ENCODE measurements around the gene ZNF512B.
"Not testable (repeated sequence)": the region's sequence is repeated elsewhere in the genome, so short reads cannot be mapped to it uniquely, and the experiment has no call there.

ZNF512B gene

DNA sequence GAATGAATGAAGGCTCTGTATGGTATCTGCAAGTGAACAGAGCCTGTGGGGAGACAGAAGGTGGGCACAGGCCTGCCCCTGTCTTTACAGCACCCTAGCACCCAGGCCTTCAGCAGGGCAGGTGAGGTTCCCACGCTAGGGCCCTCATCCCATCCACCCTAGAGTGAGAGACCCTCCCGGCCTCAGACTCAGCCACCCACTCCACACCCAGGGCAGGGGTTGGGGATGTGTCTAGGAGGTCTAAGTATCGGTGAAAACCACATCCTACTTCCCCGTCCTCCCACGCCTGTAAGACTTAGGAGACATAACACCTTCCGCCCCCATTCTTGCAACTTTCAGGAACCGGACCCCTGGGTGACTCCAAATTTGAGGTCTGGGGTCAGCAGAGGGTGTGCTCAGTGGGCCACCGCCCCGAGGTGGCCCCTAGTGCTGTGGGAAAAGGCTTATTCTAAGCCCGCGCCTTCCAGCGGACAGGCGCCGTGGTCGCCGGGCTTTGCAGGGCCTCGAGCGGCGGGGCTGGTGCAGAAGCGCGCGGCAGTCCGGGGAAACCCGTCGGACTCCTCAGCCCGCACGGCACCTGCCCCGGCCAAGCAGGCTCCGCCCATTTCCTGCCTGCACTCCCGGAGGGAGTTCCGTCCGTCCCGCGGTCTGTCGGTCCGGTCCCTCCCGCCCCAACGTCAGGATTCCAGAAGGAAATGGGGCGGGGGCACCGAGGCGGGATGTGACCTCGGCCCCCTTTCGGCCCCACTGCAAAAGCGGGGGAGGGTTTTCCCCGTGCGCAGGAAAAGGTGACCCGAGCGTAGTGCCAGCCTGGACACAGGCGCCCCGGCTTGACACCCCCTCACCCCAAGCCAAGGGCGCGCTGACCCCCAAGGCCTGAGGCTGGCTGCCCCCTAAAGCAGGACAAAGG lies 8.8 kb upstream of the ZNF512B start:
- DNase-seq (ENCODE audit: low read depth): no peak

DNA sequence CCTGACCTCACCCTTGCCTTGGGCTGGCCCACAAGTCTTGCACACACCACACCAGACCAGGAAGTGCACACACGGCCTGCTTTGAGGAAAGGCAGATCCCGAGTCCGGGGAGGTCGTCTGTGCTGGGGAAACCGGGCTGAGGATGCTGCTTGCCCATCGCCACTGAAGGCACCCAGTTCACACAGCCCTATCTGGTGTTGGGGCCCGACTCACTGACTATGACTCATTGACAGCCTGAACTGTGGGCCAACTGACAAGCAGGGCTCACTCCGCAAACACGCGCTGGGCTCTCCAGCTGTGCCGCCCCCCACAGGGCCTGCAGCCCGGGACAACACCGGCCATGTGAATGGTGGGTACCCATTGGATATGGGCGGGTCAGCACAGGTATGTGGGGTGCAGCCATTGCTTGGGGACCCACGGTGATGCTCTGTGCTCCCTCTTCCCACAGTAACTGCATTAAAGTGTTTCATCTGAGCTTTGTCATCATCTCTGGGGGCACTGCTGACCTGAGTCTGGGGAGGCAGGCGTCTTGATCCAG lies 8.1 kb upstream of the ZNF512B start:
- DNase-seq (ENCODE audit: low read depth): peak; percentile 51

DNA sequence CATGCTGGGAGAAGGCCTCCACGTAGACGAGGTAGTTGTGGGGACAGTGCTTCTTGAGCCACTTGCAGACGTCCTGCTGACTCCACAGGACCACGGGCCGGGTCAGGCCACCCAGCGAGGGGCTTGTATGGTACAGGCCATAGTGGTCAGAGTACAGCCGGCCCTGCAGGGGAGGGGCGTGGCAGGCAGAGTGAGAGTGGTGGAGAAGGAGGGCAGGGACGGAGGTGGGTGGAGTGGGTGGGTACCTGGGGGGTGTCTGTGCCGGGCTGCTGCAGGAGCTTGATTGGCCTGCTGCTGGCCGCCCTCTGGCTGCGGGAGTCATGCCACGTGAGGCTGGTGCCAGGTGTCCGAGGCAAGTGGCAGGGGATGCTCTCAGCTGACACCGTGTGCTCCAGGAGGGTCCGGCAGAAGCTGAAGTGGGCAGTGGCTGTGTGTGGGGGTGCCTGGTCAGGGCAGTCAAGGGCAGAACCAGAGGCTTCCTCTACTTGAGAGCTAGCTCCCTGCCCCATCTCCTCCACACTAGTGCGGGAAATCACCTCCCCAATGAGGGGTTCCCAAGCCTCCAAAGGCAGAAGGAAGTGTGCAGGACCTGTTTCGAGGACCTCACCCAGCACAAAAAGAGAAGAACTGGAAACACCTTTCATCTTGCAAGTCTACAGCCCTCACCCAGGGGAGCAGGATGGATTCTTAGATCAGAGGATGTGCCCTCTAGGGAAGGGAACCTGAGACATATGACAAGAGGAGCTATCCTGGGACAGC lies 7.4 kb upstream of the ZNF512B start:
- DNase-seq (ENCODE audit: low read depth): no peak

DNA sequence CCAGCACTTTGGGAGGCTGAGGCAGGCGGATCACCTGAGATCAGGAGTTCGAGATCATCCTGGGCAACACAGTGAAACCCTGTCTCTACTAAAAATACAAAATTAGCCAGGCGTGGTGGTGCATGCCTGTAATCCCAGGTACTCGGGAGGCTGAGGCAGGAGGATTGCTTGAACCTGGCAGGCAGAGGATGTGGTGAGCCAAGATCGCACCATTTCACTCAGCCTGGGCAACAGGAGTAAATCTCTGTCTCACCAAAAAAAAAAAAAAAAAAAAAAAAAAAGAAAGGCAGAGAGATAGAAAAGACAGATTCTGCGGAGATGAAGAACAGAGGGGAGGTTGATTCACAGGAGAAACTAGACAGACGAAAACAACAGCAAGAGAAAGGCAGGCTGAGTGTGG lies 6.8 kb upstream of the ZNF512B start:
- not testable (repeated sequence) for DNase-seq (ENCODE audit: low read depth)

DNA sequence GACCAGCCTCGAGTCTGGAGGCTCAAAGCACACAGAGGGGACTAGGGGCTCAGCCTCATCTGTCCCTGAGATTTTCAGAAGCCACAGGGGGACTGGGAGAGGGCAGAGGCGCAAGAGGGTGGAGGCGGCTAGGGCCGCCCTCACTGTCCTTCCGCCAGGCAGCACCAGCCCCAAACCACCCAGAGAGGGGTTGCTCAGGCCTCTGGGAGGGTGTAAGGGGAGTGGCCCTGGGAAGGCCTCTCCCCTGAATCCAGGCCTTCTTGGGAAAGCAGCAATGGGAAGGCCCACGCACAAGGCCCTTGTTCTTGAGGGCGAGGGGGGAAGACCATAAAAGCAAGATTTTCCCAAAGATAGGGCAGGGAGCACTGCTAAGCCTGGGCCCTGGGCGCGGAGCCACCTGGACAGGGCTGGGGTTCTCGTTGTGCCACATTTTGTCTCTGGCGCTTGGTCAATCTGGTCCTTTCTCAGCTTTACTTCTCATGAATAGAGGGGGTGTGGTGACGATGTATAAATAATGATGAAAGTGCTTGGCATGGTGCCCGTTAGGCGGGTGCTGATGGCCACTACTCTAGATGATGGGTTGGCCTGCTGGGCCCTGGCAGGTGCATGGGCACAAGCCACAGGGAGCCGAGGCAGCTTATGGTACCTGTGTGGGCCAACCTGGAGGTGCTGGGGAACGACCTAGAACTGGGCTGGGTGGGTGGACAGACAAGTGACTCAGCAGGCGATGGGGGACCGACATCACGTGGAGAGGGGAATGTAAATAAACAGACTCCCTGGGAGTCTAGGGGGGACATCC lies 4.9 kb upstream of the ZNF512B start:
- no peak for DNase-seq (ENCODE audit: low read depth)

DNA sequence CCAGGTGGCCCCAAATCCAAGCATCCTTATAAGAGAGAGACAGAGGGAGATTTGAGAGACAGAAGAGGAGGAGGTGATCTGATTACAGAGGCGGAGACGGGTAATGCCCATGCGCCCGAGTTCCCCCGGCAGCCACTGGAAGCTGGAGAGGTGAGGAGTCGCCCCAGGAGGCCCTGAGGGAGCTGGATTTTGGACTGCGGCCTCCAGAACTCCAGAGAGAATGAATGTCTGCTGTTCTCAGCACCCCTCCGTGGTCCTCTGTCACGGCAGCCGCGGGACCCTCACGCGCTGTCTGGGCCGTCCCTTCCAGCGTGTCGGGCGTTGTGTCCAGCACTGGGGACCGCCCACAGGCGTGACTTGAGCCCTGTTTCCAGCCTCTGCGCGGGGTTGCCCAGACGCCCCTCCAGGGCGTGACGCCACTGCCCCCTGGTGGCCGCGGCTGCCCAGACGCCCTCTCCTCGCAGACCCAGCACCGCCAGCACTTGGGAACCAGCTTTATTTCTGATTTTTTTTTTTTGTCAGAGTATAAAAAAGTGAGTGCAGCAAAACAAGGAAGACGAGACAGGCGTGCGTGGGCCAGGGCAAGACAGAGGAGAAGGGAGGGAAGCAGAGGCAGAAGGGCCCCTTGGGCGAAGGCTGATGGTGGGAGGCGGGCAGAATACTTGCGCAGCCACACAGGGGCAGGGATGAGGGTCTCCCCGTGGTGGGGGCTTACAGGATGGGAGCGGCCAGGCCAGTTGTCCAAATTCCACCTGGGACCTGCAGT lies 4.1 kb upstream of the ZNF512B start:
- peak; percentile 59 for DNase-seq (ENCODE audit: low read depth)

DNA sequence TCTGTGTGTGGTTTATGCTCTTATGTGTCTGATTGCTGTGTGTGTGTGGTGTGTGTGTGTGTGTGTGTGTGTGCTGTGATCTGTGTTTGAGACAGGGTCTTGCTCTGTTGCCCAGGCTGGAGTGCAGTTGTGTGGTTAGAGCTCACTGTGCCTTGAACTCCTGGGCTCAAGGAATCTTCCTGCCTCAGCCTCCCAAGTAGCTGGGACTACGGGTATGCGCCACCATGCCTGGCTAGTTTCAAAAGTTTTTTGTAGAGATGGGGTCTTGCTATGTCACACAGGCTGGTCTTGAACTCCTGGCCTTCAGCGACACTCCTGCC lies 3.4 kb upstream of the ZNF512B start:
- no peak for DNase-seq (ENCODE audit: low read depth)

DNA sequence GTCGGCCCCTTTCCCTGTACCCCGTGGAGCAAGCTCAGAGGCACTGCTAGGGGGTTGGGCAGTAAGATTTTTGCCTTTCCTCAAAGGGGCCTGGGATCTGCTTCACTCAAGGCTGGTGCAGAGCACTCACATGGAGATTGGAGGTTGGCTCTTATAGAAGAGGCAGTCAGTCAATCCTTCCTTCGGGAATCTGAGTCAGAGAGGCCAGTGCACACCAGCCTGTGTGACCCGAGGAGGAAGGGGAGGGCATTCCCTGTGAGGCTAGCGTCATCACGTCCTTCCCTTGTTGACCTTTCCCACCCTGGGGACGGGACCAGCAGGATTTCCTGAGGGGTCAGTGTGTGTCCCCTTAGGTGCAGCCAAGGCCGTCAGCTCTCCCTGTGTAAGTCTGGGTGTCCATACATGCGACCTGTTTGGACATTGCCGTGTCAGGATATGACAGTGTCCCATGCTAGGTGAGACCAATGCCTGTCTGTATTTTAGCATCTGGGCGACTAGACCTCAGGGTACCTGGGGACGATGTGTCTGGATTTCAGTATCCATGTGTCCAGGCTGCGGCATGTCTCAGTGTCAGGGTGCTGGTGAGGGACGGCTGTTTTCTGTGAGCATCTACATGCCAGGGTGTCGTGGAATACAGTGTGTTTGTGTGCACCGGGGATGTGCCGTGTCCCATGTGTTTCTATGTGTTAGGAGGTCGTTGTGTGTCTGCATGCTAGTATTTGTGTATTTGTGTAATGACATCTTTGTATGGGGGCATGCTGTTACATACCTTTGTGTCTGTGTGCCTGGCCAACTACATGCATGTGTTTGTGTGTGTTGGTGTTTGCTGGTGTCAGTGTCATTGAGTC lies 2.8 kb upstream of the ZNF512B start:
- no peak for DNase-seq (ENCODE audit: low read depth)

DNA sequence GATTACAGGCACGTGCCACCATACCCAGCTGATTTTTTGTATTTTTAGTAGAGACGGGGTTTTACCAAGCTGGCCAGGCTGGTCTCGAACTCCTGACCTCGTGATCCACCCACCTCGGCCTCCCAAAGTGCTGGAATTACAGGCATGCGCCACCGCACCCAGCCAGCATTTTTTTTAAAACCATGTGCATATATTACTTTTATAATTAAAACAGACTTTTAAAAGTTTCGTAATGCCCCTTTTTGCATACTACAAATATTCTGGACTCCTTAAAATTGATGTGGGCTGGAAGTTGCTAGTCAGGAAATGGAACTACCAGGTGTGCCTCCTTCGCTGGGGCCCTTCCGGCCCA lies 2.2 kb upstream of the ZNF512B start:
- DNase-seq (ENCODE audit: low read depth): not testable (repeated sequence)

DNA sequence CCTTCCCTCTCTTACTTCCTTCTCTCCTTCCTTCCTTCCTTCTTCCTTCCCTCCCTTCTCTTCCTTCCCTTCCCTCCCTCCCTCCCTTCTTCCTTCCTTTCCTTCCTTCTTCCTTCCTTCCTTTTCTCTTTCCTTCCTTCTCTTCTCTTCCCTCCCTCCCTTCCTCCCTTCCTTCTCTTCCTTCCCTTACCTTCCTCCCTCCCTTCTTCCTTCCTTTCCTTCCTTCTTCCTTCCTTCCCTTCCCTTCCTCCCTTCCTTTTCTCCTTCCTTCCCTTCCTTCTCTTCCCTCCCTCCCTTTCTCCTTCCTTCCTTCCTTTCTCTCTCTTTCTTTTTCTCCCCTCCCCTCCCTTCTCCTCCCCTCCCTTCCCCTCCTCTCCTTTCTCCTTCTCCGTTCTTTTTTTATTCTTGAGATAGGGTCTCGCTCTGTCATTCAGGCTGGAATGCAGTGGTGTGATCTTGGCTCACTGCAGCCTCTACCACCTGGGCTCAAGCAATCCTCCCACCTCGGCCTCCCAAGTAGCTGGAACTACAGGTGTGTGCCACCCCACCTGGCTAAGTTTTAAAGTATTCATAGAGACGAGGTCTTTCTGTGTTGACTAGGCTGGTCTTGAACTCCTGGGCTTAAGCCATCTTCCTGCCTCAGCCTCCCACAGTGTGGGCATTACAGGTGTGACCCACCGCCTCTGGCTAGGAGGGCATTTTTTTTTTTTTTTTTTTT lies 1.1 kb upstream of the ZNF512B start:
- no peak for DNase-seq (ENCODE audit: low read depth)

DNA sequence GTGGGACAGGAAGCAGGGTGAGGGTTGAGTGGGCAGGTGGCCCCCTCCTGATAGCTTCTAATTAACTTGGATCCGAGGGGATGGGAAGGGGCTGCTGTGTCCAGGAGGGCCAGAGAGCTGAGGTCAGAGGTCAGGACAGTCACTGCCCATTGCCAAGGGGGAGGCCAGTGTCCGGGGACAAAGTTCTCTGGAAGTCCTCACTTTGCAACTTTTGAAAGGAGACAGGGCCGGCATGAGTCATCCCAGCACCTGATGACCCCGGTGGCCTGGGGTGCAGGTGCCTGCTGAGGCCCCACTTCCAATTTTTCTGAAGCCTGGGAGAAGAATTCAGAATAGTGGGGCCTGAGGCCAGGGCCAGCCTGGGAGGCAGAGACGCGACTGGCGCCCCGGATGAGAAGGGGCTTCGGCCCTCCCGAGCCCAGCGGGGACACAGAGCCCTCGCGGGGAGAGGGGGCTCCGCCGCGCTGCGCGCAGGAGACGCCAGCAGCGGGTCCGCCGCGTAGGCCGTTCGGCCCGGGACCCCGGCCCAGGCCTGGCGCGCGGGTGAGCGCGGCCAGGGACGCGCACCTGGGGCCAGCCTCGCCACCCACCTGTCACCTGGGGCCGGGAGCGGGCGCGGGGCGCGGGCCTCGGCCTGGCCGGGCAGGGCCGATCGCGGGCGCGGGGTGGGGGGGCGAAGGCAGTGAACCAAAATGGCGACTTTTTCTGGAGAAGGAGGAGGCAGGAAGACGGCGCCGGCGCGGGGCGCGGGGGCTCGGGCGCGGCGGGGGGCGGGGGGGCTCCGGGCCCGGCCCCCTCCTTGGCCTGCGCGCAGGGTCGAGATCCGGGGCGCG lies 586 bp downstream of the ZNF512B start:
- no peak for DNase-seq (ENCODE audit: low read depth)

DNA sequence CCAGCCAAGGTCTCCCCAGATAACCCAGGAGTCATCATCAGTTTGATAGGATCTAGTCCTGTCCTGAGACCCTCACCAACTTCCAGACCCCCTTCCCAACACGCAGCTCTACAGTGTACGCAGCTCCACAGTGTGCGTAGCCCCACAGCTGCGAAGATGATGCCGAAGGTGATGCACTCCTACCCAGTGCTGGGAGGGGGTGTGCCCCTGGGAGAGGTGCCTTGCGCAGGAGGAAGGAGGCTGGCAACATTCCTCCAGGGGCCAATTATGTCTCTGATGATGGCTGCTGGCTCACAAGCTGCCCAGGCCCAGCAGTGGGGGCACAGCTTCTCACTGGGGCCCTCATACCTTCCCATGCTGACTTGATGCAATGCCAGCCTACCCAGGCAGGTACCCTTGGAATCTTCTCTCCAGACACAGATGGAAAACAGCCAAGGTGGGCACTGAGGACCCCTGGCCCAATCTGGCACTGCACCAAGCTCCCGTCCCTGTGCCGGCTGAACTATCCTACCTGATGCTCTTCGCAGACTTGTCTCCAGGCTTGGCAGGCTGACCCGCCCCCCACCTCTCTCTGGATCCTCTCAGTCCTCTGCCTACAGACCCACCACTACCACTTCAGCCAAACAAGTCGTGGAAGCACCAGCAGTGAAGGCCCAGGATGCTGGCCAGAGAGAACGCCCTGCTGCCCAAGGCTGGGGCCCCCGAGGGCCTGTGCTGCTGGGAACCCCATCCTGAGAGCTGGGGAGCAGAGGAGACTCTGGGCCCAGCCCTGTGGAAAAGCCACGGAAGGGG lies 1.4 kb downstream of the ZNF512B start:
- DNase-seq (ENCODE audit: low read depth): no peak

DNA sequence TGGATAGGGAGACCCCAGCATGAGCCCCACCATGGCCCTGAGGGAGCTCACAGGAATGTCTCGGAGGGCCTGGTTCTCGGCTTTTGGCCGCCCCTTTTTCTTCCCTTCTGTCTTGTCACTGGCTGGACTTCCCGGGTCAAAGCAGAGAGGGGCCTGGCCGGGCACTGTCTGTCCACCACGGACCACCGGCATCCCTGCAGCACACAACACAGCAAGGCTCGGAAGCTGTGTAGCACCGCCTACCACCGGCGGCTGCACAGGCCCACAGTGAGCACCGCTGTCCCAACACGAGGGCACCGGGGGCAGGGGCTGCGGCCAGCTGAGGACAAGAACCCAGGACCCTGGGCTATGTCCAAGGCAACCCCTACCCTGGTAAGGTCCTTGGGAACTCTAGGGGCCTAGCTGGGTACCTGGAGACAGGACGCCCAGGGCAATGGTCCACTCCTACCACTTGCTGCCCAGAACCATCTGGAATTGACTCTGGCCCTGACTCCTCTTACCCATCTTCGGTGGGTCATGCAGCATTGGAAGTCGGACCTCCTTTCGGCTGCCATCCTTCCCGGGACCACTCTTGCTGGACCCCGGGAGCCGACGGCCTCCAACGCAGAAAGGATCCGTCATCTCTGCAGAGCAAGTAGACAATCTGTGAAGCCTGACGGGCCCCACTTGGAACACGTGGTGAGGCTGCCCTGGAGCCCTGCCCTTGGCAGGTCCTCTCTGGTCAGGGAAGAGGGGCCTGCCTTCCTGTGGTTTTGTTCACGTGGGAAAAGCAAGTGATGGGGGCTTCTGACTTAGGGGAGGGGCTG lies 2.2 kb downstream of the ZNF512B start:
- DNase-seq (ENCODE audit: low read depth): no peak

DNA sequence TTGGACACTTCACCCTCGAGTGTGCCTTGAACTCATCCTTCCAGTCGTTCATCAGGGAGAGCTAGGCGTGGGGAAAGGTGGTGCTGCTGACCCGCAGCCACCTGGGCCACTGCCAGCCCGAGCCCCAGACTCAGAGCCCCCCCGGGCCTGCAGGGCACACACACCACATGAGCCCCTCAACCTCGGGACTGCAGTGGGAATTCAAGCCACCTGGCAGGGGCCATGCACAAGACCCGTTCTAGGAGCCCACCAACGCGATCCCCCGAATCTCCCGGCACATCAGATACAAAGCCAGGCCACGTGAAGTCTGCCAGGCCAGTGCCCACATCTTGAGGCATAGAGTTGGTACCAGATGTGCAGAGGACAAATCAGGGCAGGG lies 2.8 kb downstream of the ZNF512B start:
- DNase-seq (ENCODE audit: low read depth): no peak

DNA sequence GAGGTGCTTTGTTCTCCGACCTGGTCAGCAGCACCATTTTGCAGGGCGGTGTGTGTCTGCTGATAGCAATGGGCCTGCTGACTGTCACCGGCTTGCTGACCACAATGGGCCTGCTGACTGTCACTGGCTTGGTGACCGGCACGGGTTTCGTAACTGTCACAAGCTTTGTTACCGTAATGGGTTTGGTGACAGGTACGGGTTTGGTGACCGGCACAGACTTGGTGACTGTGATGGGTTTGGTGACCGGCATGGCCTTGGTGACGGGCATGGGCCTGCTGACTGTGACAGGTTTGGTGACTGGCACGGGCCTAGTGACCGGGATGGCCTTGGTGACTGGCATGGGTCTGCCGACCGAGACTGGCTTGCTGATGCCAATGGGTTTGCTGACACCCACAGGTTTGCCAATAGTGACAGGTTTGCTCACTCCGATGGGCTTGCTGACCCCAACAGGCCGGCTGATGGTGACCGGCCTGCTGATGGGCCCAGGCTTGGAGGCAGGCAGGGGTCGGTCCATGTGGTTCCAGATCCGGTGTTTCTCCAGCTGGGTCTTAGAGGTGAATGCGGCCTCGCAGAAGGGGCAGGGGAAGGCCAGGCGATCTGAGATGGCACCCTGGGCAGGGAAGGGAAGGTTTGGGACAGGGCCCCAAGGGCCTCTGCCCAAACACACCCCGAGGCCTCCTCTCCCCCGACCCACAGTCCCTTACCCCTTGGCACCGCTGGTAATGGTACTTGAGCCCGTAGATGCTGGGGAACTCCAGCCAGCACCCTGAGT lies 3.4 kb downstream of the ZNF512B start:
- no peak for DNase-seq (ENCODE audit: low read depth)

DNA sequence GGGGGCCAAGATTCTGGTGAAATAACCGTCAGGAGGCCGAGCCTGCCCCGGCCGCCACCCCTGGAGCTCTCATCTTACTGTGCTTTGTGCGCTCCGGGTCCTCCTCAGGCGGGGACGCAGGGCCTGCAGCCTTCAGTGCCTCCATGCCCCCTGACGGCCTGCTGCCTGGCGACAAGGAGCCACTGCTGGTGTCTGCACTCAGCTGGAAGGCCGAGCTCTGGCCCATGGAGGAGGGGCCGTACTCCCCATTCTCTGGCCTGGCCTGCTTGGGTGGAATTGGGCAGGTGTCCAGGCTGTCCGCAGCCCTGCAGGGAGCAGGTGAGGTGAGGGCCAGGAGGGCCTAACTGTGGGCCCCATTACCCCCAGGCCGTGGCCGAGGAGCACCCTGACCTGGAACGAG lies 5.3 kb downstream of the ZNF512B start:
- no peak for DNase-seq (ENCODE audit: low read depth)

DNA sequence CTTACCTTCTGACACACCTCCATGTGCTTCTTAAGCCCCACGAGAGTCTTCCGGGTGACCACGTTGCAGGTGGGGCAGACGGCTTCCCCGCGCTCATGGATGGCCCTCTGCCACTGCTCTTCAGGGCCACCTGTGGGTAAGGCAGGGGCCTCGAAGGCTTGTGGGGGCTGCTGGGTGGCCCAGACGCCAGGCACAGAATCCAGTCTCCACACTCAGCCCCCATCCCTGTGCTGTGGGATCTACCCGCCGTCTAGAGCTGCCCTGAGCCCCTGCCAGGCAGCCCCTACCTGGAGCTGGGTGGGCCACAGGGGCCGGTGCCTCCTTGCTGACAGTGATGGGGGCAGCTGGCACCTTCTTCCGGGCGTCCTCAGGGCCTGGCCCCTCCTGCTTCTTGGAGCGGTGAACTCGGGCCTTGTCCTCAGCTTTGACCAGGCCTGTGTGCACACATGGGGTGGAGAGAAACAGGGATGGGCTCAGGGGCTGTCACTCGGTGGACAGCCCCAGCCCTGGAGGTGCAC lies 5.9 kb downstream of the ZNF512B start:
- DNase-seq (ENCODE audit: low read depth): no peak
